GM10847 (cell line): Measurements from ENCODE around the gene EPHB3.

Experiments
- POLR2A ChIP-seq: IDR thresholded peaks from 2 replicates; pipeline ENCODE4 v1.6.1; 2011; ENCODE audit not compliant: insufficient read length; ENCODE audit errors: extremely low read depth

The EPHB3 gene

DNA sequence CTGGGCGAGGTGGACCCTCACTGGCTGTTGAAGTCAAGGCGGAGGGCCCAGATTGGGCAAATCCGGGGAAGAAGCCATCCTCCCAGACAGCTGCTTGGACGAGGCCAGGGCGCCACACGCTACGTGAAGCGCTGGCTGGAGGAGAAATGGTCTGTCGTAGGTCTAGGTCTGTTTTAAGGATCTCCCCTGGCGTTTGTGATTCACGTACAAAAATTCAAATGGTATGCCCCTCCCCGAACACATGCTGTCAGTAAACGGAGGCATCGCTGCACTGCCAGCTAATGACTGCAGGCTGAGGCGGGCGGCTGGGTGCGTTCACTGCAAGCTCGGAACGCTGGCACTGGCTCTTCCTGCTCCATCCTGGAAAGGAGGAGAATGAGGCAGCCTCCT is 69.9 kb downstream of the EPHB3 start:
- TF ChIP-seq POLR2A: no peak
